HepG2 (cell line): ENCODE measurements around the gene DCTN1. TPM values are rescaled to one million over a fixed set of nuclear protein-coding genes. Genes with fewer than 3 reads are reported as not detected.

Source experiments
- ATAD3A ChIP-seq: sonication (generic); formaldehyde crosslinking; IDR thresholded peaks from 2 replicates; pipeline ENCODE4 v1.4.0; 2020; ENCODE audit warnings: missing genetic modification reagents
- CREB1 ChIP-seq, 2 experiments: fragments of 450-650 bp in 1 of 2; IDR thresholded peaks; 2 replicates each; pipeline ENCODE4 v1.6.1; 2016 to 2017; ENCODE audit warnings: control low read depth in 1 of 2, mild to moderate bottlenecking in 1 of 2, missing compliant biosample characterization in 1 of 2, missing genetic modification characterization in 1 of 2
- DR1 ChIP-seq: sonication (generic); formaldehyde crosslinking; IDR thresholded peaks from 2 replicates; pipeline ENCODE4 v1.8.0; 2021; ENCODE audit warnings: mild to moderate bottlenecking, missing genetic modification reagents, inconsistent platforms
- NFE2L1 ChIP-seq: sonication (generic); formaldehyde crosslinking; IDR thresholded peaks from 2 replicates; pipeline ENCODE4 v1.4.0; 2020; ENCODE audit warnings: missing genetic modification reagents, mild to moderate bottlenecking, borderline replicate concordance
- RXRB ChIP-seq: IDR thresholded peaks from 2 replicates; pipeline ENCODE4 v1.6.1; 2016; ENCODE audit warnings: borderline replicate concordance, missing genetic modification reagents, missing compliant biosample characterization
- THAP9 ChIP-seq: sonication (generic); formaldehyde crosslinking; IDR thresholded peaks from 2 replicates; pipeline ENCODE4; 2020; ENCODE audit warnings: missing genetic modification reagents, mild to moderate bottlenecking, borderline replicate concordance
- THRA ChIP-seq: sonication (generic); formaldehyde crosslinking; IDR thresholded peaks from 2 replicates; pipeline ENCODE4 v1.4.0; 2020; ENCODE audit warnings: missing genetic modification reagents, borderline replicate concordance
- TMF1 ChIP-seq: sonication (generic); formaldehyde crosslinking; IDR thresholded peaks from 2 replicates; pipeline ENCODE4 v1.8.1; 2022; ENCODE audit warnings: low read depth, missing genetic modification reagents
- TRAFD1 ChIP-seq: sonication (generic); formaldehyde crosslinking; IDR thresholded peaks from 2 replicates; pipeline ENCODE4 v1.5.1; 2020; ENCODE audit warnings: missing genetic modification reagents, mild to moderate bottlenecking, borderline replicate concordance
- ZBTB10 ChIP-seq: sonication (generic); formaldehyde crosslinking; IDR thresholded peaks from 2 replicates; pipeline ENCODE4 v1.4.0; 2020; ENCODE audit warnings: missing genetic modification reagents, borderline replicate concordance
- ZNF230 ChIP-seq: sonication (generic); formaldehyde crosslinking; IDR thresholded peaks from 2 replicates; pipeline ENCODE4 v1.4.0; 2020; ENCODE audit warnings: mild to moderate bottlenecking, missing genetic modification reagents
- ZNF275 ChIP-seq: sonication (generic); formaldehyde crosslinking; IDR thresholded peaks from 2 replicates; pipeline ENCODE4 v1.8.0; 2022; ENCODE audit warnings: missing genetic modification reagents, mild to moderate bottlenecking, inconsistent platforms, borderline replicate concordance
- ZNF3 ChIP-seq: IDR thresholded peaks from 2 replicates; pipeline ENCODE4 v1.7.0; 2017; ENCODE audit warnings: inconsistent platforms
- ZNF33A ChIP-seq: sonication (generic); formaldehyde crosslinking; IDR thresholded peaks from 2 replicates; pipeline ENCODE4 v1.5.1; 2020; ENCODE audit warnings: missing genetic modification reagents, mild to moderate bottlenecking, moderate library complexity, borderline replicate concordance
- ZNF496 ChIP-seq: sonication (generic); formaldehyde crosslinking; IDR thresholded peaks from 2 replicates; pipeline ENCODE4 v1.8.1; 2023; ENCODE audit warnings: mild to moderate bottlenecking, moderate library complexity, missing genetic modification reagents; ENCODE audit not compliant: insufficient replicate concordance
- polyA plus RNA-seq, 8 experiments: library from polyadenylated mRNA; depleted of rRNA in 3 of 8; stranded (reverse) in 7 of 8; unstranded in 1 of 8; fragments of >200 nt; fragmentation: Illumina TruSeq in 4 of 8; extraction: Trizol in 4 of 8; gene quantifications; 2 replicates each; pipeline versions ENCODE4 v1.2.1 to v1.2.3, GENCODE V29; 2011 to 2016; ENCODE audit warnings: low read depth in 4 of 8, missing spikeins in 1 of 8, mixed read lengths in 1 of 8; ENCODE audit not compliant: insufficient read depth in 1 of 8
- total RNA-seq, 5 experiments: library from RNA; depleted of rRNA; stranded (reverse); fragments of >200 nt; fragmentation: Illumina TruSeq; extraction: Trizol; gene quantifications; 2 replicates each; pipeline ENCODE4 v1.2.3, GENCODE V29; 2016; ENCODE audit warnings: low read depth in 1 of 5

DCTN1 gene
- total and polyA plus RNA-seq, 2 of the 13 experiments (the other 11 are each of a cell fraction or from before 2014, with no cell fraction given) = 73.2 to 122 TPM

GRCh38 chr2:74391580-74392448 is 11.7 kb upstream of the DCTN1 start (continued):
- TF ChIP-seq ZBTB10 (CRISPR knock-in tag) (no peak), RXRB (CRISPR knock-in tag) (peak; percentile 56; the same call in 1 of the 2 replicates), THAP9 (CRISPR knock-in tag) (peak; percentile 84; the same call in 1 of the 2 replicates), ATAD3A (CRISPR knock-in tag) (no peak), ZNF496 (CRISPR knock-in tag) (no peak), ZNF33A (CRISPR knock-in tag) (no peak), ZNF3 (no peak), TMF1 (peak; percentile 85; the same call in 1 of the 2 replicates), ZNF275 (CRISPR knock-in tag) (peak; percentile 79), ZNF230 (CRISPR knock-in tag) (0 out of 2 replicates have a peak, but pooled peaks have one; percentile 43), CREB1 (IDR thresholded peaks at IDR 0.05) (no peak), CREB1 (CRISPR knock-in tag; IDR thresholded peaks at IDR 0.05) (peak; percentile 67), TRAFD1 (CRISPR knock-in tag) (no peak), DR1 (CRISPR knock-in tag) (peak; percentile 57), NFE2L1 (CRISPR knock-in tag) (no peak), THRA (peak; percentile 71; the same call in 1 of the 2 replicates)
